GM15510 (cell line): ENCODE results near the gene RPL18.

Experiments
- POLR2A ChIP-seq: IDR thresholded peaks from 3 replicates; pipeline ENCODE4 v1.6.1; 2011; ENCODE audit warnings: borderline replicate concordance; ENCODE audit not compliant: insufficient read length; ENCODE audit errors: extremely low read depth

The RPL18 gene

DNA sequence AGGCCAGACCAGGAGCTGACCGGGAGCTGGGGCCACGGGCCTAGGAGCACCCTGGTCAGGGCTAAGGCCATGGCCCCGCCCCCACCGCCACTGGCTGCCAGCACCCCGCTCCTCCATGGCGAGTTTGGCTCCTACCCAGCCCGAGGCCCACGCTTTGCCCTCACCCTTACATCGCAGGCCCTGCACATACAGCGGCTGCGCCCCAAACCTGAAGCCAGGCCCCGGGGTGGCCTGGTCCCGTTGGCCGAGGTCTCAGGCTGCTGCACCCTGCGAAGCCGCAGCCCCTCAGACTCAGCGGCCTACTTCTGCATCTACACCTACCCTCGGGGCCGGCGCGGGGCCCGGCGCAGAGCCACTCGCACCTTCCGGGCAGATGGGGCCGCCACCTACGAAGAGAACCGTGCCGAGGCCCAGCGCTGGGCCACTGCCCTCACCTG, 6.9 kb upstream of the RPL18 start:
- no peak for TF ChIP-seq POLR2A

DNA sequence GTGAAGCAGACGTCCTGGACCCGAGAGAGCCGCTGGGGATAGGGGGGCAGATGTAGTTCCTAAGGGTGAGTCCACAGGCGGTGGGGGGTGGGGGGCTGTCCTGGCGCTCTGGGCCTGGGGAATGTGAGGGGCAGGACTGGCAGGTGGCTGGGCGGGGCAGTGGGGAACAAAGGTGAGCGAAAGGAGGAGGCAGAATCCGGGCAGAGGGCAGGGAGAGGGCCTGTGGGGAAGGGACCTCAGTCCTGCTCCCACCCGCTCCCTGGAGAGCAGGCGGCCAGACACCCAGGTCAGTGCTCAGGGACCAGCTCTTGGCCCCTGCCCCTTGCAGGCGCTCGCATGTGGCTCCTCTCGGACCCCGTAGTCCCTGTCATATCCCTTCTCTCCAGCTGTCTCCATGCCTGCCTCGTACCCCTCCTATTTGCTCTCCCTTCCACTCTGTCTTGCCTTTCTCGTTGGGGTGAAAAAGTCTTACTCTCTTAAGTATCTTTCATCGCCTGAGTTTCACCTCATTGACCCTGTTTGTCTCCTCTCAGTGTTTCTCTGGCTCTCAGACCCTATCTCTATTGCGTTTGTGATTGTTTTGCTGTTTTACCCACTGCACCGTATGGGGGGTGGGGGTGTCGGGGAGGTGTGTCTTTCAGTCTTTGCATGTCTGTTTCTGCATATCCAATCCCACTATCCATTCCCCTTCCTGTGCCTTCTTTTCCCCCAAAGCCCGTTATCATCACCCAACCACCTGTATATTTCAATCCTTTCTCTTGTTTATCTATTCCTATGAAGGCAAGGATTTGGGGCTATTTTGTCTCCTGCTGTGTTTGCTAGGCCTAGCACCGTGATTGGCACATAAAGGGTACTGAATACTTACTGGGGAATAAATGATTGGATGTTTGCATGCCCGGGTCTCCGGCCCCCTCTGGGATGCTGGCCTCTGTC, 6.1 kb upstream of the RPL18 start:
- TF ChIP-seq POLR2A, result no peak

GRCh38 chr19:48624067-48624594, 5.2 kb upstream of the RPL18 start:
- TF ChIP-seq POLR2A, result peak; percentile 23

DNA sequence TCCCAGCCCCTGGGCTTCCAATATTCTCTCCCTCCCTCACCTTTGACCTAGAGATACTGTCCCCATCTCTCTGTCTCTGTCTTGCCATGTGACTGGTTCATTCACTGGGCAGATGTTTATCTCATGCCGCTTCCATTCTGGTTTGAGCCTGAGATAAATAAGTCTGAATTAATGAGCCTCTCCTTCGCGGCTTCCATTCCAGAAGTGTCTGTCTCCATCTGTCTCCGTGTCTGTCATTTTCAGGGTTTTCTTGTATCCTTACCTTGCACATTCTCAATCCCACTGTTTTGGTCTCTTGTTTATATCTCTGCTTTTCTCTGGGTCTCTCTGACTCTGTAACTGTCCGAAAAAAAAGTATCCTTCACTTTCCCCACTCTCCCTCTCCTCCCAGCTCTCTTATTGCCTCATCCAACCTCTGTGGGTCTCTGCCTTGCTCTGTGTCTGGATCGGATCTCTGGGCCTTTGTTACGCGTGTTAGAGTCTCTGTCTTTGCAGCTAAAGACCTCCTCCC, 4.6 kb upstream of the RPL18 start:
- no peak for TF ChIP-seq POLR2A

GRCh38 chr19:48619692-48620585, 961 bp upstream of the RPL18 start:
- no peak for TF ChIP-seq POLR2A

DNA sequence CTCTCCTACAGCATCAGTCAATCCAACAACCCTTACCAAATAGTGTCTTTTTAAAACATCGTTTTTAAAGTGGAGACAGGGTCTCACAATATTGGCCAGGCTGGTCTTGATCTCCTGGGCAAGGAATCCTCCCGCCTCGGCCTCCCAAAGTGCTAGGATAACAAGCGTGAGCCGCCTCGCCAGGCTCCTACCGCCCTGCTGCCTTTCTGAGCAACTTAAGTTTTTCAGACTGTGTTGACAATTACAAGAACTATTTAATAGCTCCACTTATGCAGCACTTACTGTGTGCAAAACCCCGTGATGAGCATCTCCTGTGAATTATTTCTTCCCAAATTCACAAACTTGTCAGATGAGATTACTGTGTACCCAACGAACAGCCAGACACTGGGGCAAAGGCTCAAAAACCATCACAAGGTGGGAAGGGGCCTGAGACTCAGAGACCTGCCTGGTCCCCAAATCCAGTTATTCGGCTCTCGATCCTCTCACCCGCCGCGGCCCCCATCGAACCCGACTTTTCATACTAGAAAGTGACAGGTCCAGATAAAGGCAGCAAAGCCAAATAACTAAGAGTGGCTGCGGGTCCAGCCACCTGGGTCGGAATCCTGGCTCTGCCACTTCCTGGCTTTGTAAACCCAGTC, 581 bp downstream of the RPL18 start:
- no peak for TF ChIP-seq POLR2A

- no peak for TF ChIP-seq POLR2A
Observed at GRCh38 chr19:48617146-48617937, 1.6 kb downstream of the RPL18 start.

DNA sequence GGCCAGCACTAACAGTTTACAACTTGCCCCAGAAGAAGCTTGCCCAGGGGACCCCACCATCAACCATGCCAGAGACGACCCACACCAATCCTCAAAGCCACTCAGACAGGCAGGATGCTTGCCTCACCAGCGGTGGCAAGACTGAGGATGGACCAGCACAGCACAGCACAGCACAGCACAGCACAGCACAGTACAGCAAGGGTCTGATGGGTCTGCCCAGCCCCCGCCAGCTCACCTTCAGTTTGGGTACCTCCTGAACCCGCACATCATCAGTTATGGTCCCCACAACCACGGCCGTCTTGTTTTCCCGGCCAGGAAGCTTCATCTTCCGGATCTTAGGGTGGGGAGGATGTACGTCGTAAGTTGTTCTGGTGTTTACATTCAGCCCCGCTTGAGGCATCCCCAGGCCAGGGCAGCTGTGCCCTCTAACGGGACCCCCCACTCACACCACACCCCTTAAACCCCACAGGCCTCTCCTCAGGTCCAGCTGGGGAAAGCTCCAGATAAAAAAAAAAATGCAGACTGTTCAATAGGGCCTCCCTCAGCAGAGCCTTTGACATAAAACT, 2.4 kb downstream of the RPL18 start:
- TF ChIP-seq POLR2A, result peak; percentile 22

GRCh38 chr19:48616041-48616436, 2.9 kb downstream of the RPL18 start:
- TF ChIP-seq POLR2A, result no peak

DNA sequence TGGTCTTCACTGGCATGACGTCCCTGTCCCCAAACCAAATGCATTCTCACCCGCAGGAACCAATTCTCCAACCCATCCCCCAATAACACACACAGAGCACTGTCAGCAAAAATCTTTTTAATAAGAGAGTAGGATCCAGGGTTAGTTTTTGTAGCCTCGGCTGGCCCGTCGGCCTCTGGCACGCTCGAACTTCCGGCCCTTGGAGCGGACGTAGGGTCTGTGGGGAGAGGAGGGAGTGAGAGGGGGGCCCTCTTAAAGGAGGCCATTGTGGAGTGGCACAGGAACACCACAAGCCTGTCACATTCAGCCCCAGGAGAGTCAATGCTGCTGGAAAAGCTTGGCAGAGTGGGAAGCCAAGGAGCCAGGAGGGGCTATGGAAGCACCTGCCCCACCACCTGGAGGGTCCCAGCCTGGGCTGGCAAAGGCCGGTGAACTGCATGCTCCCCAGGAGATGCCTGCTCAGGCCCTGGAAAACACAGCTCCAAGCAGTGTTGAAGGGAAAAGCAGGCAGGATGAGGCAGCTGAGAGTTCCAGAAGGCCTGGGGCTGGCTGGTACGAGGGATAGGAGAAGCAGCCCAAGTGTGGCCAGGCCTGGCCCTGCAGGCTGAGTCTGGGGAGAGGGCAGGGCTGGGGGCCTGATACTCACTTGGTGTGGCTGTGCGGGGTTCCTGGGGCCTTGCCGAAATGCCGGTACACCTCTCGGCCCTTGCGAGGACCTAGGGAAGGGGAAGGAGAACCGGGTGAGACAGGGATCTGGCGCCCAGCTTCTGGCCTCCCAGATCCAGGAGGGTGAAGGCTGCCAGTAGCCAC, 3.5 kb downstream of the RPL18 start:
- TF ChIP-seq POLR2A, result no peak

DNA sequence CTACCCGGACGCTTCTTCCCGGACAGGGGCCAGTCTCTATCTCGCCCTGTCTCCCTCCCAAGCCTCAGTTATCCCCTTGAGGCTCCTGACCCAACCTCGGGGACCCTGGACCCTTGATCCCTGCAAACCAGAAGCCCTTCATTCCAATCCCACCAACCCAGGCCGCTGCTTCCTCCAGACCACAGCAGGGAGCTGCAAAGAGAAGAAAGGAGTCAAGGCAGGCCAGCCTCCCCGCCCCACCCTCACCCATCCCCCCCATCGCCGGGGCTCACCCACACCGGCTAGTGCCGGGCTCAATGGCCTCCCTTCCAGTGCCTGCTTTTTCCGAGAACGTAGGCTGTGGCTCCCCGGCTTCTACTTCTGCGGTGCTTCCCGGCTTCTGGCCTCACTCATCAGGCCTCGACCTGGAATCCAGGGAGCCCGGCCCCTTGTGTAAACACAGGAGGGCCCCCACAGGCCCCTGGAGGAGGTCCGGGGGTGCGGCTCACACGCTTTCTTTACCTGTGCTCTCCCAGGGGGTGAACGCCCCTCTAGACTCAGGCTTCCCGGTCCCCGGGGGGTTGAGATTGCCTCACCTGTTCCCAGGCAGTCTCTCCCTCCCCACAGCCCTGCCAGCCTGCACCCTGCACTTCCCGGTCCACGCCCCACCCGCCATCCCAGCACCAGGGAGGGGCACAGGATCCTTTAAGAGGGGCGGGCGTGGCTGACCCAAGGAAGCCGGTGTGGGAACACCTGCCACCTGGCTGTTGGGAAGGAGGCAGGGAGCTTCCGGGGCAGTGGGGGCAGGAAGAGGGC, 4.3 kb downstream of the RPL18 start, which contains the start of gene FAM83E:
TSS of gene FAM83E (minus strand) at position 641 of the 795 bp plus-strand sequence. CDS start 1,704 bp downstream, outside the sequence.
- TF ChIP-seq POLR2A, result no peak
